ENCODE measurements around the gene PAPSS2. TPM values are rescaled to one million over a fixed set of nuclear protein-coding genes. Genes with fewer than 3 reads are reported as not detected.

PAPSS2 gene
- total and polyA plus RNA-seq, 2 donors (not counting 3 experiments of a cell fraction or from before 2014, with no cell fraction given): 27.9 to 82.6 TPM

GRCh38 chr10:87712913-87713616, 53.4 kb downstream of the PAPSS2 start:
- Histone ChIP-seq H3K9me3 (replicated peaks; ENCODE audit: control insufficient read depth, insufficient read depth, low read length) (no peaks in the 10 kb centered on the region), H3K4me3 (replicated peaks in 1 of 3; ENCODE audit: insufficient read depth in 1 of 3, low read depth in 1 of 3, low read length in 3 of 3) (no peak overlapping the region), H3K9ac (replicated peaks; ENCODE audit: extremely low read depth, insufficient read depth, low read length) (no peak overlapping the region), H3K4me1 (ENCODE audit: control insufficient read depth, extremely low read depth, insufficient read depth, low read length) (peaks cover 30% of the 10 kb centered on the region), H3K27ac (ENCODE audit: insufficient read depth, low read depth, low read length) (no peak overlapping the region), H3K27me3 (ENCODE audit: control insufficient read depth in 2 of 2, insufficient read depth in 2 of 2, low read length in 2 of 2) (no peaks in the 10 kb centered on the region), H4K20me1 (replicated peaks; ENCODE audit: control insufficient read depth, extremely low read depth, insufficient read depth, low read length) (no peaks in the 10 kb centered on the region), H3K79me2 (ENCODE audit: control insufficient read depth, insufficient read depth, low read length) (no peaks in the 10 kb centered on the region), H3K4me2 (ENCODE audit: insufficient read depth, low read length) (peak overlapping the region; percentile 12), H3K9me1 (replicated peaks; ENCODE audit: control insufficient read depth, extremely low read depth, insufficient read depth, low read length) (no peaks in the 10 kb centered on the region), H2AFZ (ENCODE audit: low read depth, low read length) (no peak overlapping the region), H3K36me3 (ENCODE audit: control insufficient read depth in 2 of 2, extremely low read depth in 1 of 2, insufficient read depth in 2 of 2, low read length in 2 of 2) (peaks cover 2 to 8% of the 10 kb centered on the region in 2 experiments)
- TF ChIP-seq EZH2 (IDR thresholded peaks at IDR 0.05; ENCODE audit: borderline replicate concordance, low read depth, low read length, severe bottlenecking) (no peak), MYC (IDR thresholded peaks at IDR 0.05; ENCODE audit: low read depth, low read length) (no peak), GATA2 (IDR thresholded peaks at IDR 0.05; ENCODE audit: insufficient read depth, insufficient read length, low read depth, low read length) (no peak), POLR2A (IDR thresholded peaks at IDR 0.05; ENCODE audit: low read depth, low read length) (no peak), CTCF (IDR thresholded peaks at IDR 0.05; ENCODE audit: extremely low read depth in 1 of 2, insufficient read depth in 1 of 2, low read depth in 1 of 2, low read length in 2 of 2) (no peak), POLR2AphosphoS5 (IDR thresholded peaks at IDR 0.05; ENCODE audit: insufficient read depth, low read depth, low read length) (no peak)
- TF ChIP-seq, protein P1, sequence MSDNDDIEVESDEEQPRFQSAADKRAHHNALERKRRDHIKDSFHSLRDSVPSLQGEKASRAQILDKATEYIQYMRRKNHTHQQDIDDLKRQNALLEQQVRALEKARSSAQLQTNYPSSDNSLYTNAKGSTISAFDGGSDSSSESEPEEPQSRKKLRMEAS (IDR thresholded peaks at IDR 0.05; ENCODE audit: insufficient read depth, insufficient read length): no peak
- intact Hi-C loops (cut with micrococcal nuclease) (no loop called here), dilution Hi-C loops (cut with MboI; ENCODE audit: extremely low pct_ligation_motif_present, low sequenced_read_pairs) (no loop called here)
- CTCF ChIA-PET: interaction anchor here (0.6 kb wide), 1 partner anchor 179 kb away, joined by 3 read pairs; no protein-coding TSS in a partner anchor
- no TSS peak for BruUV-seq (replicated peaks)
- POLR2A ChIA-PET: no interaction called here
- FAIRE-seq: no peak
- DNase-seq (ENCODE audit: low read depth, low spot score): peak; percentile 64

Data from endothelial cell of umbilical vein (primary cell).